ACHN (cell line): ENCODE results near the gene TMSB4X.
"Not testable (repeated sequence)": the region's sequence is repeated elsewhere in the genome, so short reads cannot be mapped to it uniquely, and the experiment has no call there.

ENCODE experiments used
- DNase-seq: peaks from one replicate; pipeline ENCODE4 v3.0.0-alpha.2; 2015
- in situ Hi-C: cut with HindIII; loops from 2 replicates; pipeline ENCODE4 v1.10.0; 2017; ENCODE audit warnings: low sequenced_read_pairs, low pct_ligation_motif_present, low pct_unique_long_range_greater_than_20kb

TMSB4X gene

DNA sequence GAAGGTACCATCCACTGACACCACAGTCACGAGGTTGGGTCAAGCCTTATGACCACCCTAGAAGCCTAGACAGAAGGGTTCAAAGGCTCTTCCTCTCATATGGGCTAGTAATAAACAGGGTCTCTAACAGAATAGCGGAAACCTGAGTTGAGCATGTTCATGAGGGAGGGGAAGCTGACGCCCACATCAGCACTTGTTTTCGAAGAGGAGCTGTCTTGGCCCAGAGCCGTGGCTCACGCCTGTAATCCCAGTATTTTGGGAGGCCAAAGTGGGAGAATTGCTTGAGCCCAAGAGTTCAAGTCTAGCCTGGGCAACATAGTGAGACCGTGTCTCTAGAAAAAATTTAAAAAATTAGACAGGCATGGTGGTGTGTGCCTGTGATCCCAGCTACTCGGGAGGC is 21.5 kb upstream of the TMSB4X start:
- no peak for DNase-seq
- in situ Hi-C loops = no loop called here

DNA sequence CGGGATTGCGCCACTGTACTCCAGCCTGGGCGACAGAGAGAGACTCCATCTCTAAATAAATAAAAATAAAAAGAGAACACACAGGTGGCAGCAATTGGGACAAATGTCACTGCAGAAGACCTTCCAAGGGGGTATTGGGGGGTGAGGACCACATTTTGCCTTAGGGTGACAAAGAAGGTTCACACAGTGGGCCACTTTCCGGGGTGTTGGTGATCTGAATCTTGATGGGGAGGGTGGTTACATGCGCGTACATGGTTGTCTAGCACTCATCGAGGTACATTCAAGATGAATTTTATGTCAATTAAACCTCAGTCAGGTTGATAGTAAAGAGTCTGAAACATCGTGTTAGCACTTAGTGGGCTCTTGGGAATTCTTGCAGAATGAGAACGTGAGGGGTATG is 20.5 kb upstream of the TMSB4X start:
- in situ Hi-C loops = no loop called here
- DNase-seq = no peak

DNA sequence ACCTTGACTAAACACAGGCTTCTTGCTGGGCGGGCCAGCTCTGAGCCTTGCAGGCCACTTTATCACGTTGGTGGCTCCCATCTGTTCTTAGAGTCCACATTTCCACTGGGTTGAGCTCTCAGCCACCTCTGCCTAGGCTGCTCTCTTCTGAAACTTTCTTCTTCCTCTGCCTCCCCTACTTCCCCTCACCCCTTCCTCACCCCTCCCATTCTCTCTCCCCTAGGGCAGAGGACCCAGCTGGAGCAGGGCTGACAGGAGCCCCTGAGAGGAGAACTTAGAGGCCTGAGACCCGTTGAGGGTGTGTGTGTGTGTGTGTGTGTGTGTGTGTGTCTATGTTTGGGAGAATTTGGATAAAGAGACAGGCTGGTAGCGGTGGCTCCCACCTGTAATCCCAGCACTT is 19.9 kb upstream of the TMSB4X start:
- DNase-seq = no peak
- in situ Hi-C loops = no loop called here

DNA sequence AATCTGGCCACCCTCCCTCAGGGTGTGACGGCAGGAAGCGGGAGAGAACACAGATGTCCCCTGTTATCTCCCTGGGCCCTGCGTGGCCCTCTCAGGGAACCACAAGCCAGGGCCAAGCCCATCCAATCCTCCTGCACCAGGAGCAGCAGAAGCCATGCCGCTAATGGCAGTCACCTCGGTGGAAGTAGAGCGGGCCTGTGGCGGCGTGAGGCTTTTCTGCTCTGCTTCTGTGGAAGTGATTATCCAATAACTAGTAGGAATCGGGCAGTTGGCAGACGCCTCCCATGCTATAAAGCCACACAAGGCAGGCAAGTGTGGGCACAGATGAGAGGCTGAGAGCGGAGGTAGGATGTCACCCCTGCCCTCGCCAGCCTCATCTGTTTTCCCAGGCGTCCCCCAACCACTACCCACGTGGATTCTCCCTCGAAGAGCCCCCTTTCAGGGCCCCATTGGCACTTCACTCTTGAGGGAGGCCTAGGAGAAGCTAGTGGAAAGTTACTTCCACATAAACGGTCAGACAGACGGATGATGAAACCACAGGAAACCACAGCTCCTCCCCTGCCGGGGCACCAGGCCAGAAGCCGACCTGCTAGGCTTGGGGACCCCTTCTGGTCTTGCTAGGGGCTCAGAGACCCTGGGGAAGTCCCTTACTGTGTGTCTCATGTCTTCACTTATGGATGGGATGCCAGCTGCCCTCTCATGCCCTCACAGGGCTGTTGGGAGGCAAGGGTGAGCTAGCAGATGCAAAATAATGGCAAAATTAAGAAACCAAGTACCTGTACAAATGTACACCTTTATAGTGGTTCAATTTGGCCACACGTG is 18.8 kb upstream of the TMSB4X start:
- DNase-seq = peak; percentile 77
- in situ Hi-C loops = no loop called here

DNA sequence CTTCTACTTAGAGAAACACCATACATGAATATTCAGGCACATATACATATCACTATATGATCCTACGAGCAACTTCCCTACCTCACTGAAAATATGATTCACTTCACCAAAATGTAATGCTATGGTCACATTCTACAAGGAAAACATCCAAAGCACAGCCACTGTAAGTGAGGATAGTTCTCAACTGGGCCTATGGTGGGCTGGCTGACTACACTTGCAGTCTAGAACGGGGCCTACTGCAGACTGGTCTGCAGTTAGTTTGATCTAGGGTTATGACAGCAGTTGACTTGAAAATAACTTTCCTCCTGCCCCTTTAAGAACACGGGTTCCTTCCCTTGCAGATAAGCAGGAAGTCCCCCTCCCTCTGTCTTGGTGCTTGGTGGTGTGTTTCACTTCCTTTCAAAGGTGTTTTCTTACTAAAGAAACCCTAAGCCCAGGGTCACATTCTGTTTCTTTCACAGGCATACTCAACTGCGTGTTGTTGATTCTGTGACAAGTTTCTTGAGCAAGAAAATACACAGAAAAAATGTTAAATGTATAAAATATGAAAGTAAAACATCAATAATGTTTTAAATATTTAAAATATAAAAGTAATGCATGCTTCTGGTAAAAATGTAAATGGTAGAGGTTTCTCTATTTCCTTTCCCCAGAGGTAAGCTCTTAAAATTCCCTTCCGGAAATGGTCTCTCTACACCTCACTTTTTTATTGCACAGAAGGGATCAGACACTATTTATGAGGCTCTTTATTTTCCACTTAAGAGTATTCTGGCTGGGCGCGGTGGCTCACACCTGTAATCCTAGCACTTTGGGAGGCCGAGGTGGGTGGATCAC is 18.0 kb upstream of the TMSB4X start:
- peak; percentile 59 for DNase-seq
- in situ Hi-C loops = no loop called here

DNA sequence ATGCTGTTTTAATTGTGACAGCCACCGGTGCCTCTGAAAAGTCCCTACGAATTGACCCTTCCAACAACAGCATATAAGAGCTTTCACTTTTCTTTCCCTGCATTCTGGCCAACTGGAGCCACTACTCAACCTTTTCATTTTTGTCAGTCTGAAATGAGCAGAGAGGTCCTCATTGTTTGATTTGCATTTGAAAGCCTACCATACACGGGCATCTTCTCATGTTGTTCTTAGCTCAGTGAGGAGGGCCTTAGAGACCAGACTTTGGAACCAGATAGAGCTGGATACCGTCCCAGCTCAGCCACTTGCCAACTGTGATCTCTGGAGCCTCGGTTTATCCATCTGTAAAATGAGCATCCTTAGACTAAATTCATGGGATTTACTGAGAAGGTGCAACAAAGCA is 16.9 kb upstream of the TMSB4X start:
- in situ Hi-C loops = no loop called here
- DNase-seq = no peak

DNA sequence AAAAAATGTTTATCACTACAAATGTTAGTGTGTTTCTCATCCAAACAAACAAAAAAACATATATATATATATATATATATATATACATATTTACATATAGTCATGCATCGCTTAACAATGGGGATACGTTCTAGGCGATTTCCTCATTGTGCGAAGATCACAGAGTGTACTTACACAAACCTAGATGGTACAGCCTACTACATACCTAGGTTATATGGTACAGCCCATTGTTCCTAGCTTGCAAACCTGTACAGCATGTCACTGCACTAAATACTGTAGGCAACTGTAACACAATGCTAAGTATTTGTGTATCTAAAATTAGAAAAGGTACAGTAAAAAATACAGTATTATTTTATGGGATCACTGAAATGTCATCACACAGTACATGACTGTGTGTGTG is 16.4 kb upstream of the TMSB4X start:
- in situ Hi-C loops = no loop called here
- DNase-seq = no peak

DNA sequence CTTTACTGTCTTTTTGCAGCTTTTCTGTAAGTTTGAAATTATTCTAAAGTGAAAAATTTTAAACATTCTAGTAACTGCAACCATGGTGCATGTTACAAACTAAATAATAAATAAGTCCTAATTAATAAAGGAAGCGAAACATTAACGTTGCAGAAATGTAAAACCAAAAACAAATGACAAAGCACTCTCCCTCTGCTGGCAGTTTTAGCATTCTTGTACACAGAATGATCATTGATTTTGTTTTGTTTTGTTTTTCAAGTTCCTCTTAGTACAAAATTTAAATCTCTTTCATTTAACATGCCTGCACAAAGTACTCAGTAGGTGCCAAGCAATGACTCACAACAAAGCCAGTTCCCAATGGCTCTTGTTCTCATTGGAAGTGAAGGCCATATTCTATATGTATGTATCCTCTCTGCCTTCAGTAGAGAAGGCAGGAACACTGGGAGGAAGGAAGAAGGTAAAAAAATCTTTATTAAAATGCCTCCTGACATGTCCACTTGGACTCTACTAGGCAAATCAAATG is 13.7 kb upstream of the TMSB4X start:
- DNase-seq = no peak
- in situ Hi-C loops = no loop called here

DNA sequence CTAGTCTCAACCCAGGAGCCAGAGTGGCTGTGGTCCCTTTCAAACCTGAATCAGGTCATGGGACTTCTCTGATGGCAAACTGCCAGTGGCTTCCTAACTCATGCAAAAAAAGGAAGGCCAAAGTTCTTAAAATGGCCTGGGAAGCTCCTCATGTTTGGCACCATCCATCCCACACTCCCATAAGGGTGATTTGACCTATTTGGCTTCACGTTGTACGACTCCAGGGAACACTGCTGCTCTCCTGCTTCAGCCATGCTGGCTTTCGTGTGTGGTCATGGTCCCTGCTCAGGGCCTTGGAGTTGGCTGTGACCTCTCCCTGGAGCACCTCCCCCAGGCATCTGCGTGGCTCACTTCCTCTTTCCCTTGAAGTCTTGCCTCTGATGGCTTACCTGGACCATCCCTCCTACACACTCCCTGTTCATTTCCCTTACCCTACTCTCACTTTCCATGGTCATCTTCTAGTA is 12.8 kb upstream of the TMSB4X start:
- in situ Hi-C loops = no loop called here

DNA sequence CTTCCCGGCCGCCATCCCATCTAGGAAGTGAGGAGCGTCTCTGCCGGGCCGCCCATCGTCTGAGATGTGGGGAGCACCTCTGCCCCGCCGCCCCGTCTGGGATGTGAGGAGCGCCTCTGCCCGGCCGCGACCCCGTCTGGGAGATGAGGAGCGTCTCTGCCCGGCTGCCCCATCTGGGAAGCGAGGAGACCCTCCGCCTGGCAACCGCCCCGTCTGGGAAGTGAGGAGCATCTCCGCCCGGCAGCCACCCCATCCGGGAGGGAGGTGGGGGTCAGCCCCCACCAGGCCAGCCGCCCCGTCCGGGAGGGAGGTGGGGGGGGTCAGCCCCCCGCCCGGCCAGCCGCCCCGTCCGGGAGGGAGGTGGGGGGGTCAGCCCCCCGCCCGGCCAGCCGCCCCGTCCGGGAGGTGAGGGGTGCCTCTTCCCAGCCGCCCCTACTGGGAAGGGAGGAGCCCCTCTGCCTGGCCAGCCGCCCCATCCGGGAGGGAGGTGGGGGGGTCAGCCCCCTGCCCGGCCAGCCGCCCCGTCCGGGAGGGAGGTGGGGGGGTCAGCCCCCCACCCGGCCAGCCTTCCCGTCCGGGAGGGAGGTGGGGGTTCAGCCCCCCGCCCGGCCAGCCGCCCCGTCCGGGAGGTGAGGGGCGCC is 11.6 kb upstream of the TMSB4X start:
- in situ Hi-C loops, DNase-seq: not testable (repeated sequence)

More for the DNA sequence above, 12.8 kb upstream of the TMSB4X start:
- DNase-seq = no peak

DNA sequence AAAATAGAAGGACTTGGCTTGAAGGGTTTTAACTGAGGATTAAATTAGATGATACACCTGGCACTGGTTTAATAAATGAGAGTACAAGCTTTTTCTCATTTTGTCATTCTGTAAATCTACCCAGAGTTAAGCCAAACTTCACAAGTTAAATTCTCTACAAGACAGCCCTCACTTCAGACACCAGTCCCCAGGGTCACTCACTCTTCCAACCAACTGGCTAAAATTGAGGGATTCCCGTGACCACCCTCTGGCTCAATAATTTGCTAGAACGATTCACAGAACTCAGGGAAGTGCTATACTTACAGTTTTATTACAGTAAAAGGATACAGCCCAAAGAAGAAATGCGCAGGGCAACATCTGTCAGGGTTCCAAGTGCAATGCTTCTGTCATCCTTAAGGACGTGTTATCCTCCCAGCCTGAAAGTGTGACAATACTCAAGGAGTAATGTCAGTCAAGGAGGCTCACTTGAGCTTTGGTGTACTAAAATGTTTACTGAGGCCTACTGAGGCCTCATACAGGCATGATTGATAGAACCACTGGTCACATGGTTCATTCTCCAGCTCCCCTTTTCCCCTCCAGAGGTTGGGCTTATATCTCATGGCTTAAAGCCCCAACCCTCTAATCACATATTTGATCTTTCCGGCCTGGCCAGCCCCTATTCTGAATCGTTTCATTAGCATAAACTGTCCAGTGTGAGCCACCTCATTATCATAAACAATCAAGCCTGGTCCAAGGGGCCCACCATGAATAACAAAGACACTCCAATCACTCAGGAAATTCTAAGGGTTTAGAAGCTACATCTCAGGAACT is 9.6 kb upstream of the TMSB4X start:
- DNase-seq = no peak
- in situ Hi-C loops = no loop called here

DNA sequence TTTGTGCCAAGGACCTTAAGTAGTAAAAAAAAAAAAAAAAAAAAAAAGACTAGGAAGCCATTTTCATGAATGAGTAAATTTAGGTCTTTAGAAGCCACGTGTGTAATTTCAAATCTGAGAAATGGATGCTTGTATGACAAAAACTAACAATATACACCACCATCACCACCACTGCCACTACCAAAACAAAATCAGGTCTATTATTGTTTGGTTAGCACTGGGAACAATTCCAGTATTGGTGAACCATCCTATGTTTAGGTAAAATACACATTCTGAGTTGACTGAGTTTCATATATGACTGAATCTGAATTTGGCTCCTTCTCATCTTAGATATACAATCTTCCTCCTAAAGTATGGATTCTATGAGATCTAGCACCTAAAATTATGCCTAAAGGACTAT is 8.8 kb upstream of the TMSB4X start:
- no peak for DNase-seq
- in situ Hi-C loops = no loop called here

DNA sequence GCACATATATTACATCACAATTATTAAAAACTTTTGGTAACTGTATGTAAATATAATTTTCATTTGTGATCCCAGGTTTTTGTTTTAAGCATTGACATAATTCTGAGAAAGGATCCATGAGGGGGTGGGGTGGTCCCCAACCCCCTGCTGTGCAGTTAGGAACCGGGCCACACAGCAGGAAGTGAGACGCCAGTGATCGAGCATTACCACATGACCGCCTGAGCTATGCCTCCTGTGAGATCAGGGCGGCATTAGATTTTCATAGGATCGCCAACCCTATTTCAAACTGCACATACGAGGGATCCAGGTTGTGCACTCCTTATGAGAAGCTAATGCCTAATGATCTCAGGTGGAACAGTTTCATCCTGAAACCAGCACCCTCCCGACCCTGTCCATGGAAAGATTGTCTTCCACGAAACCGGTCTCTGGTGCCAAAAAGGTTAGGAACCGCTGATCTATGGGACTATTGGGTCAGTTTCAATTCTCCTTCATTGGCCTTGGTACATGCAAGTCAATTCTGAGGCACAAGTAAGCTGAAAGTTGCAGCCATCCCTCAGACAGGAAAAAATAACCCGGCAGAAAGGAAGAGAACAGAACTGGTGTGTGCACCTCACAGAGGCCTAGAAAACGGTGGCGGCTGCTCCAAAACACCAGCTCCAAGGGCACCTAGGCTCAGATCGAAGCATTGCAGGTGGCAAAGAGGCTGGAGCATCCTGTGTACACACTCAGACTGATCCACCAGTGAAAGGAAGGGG is 7.0 kb upstream of the TMSB4X start:
- in situ Hi-C loops = no loop called here
- no peak for DNase-seq

DNA sequence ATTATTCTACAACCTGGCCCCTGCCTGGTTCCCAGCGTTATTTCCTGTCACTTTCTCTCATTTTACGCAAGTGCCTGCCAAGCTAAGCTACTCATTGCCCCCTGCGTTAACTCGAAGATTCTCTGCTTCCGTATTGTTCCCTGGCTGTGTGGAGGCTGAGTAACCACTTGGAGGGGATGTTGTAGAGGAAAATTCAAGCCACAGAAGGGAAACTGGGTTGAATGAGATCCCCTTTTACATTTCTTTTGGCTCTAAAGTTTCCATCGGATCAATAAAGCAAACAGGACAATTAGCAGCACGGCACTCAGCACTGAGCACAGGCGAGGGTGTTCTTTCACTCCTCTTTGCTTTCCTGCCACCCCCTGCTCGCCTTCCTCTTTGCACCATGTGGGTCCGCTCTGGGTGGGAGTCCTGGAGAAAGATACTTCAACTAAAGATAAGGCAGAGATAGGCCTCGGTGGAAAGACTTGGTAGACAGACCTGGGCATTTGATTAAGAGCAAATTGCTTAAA is 4.2 kb upstream of the TMSB4X start:
- in situ Hi-C loops = no loop called here
- DNase-seq = no peak

DNA sequence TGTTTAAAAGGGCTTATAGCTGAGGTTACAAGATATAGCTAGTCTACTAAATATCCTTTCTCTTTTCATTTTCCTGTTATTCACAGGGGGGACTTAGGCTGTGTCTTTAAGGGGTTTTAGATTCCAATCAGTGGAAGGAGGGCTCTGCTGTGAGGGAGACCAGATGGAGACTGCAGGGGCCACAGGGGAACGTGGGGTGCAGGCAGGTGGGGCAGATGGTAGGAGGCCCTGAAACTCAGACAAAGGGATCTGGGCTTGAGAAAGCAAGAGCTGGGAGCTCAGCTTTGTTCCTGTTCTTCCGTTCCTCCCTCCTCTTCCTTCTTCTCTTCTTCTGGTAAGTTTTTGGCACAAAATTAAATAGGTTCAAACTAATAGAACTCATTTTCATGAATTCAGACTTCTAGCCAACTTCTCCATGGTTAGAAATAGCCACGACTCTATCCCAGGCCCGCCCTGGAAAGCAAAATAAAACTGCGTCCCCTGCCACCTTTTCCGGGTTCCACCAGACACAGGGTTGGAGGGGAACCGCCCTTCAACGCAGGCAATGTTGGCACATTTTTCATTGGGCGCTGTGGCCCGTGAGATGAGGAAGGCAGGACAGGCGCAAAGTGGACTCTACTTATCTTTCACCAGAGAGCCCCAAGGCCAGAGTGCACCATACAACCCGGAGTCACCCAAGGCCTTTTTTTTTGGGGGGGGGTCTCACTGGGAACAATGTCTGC is 3.5 kb upstream of the TMSB4X start:
- in situ Hi-C loops = no loop called here
- DNase-seq = no peak

DNA sequence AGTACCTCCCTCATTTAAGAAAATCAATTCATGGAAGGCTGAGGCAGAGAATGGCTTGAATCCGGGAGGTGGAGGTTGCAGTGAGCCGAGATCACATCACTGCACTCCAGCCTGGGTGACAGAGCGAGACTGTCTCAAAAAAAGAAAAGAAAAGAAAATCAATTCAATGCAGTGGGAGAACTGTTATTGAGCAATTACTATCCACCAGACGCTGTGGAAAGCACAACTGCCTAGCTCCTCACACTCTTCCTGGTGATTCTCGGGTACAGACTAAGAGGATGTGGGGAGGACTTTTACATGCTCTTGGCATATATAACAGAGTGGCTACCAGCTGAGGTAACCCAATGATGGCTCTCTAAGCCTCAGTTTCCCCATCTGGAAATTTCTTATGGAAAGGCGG is 2.7 kb upstream of the TMSB4X start:
- no peak for DNase-seq
- in situ Hi-C loops = no loop called here
